CD4-positive, alpha-beta T cell treated with Interleukin-6 for 4 hours (primary cell): ENCODE measurements around the gene RASIP1.

Experiments used
- DNase-seq: peaks from one replicate; pipeline ENCODE4 v3.0.0-alpha.2; 2020; ENCODE audit warnings: mixed read lengths

RASIP1 gene

DNA sequence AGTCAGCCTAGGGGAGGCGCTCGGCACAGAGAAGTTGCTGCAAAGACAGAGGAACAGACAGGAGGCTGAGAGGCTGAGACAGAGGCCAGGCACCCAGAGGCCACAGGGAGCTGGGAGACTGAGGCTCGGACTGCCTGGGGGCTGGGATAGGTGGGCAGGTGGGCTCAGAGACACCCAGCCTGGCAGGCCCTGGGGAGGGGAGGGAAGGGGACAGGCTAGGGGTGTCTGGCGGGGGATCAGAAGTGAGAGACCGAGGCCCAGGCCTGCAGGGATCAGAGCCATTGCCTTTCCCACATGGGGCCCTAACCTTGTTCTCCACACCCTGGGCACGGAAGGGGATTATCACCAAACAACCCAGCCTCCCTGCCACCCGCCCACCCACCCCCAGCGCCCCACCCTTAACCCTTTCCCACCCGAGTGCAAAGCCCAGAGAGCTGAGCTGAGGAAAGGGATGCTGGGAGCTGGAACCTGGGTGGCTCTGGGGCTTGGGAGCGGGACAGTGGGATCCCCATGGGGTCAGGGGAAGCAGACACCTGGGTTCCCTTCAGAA lies 68.9 kb downstream of the RASIP1 start:
- DNase-seq: no peak

DNA sequence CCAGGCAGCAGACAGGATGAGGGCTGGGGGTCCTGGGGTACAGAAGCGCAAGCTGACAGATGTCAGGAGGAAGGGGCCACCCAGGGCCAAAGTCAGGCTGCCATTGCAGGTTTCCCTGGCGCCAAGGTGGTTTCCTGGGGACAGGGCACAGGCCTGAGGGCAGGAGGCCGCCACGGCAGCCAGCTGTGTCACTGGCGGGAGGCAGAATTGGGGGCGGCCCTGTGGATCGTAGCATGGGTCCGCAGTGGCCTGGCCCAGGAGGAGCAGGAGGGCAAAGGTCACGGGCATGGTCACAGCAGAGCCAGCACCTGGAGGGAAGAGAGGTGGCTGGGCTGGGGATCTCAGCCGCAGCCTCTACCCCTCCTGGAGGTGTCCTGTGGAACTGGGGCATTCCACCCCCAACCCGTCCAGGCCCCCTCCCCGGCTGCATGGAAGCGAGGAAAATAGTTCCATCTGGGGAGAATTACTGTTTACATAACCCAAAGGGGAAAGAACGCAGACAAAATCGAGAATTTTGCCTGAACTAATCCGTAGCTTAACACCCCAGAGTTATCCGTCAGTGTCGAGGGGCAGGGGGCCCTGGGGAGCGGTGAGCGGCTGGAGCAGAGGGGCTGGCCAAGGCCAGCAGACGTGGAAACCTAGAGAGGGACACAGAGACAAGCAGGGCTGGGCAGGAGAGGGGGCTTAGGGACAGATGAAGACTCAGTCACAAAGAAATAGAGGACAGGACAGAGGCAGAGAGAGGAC lies 69.5 kb downstream of the RASIP1 start:
- DNase-seq: no peak
